Ishikawa (cell line): ENCODE results near the gene CHRNA5.

ENCODE experiments used
- CEBPB ChIP-seq: IDR thresholded peaks from 2 replicates; pipeline ENCODE4 v1.6.1; 2012
- EGR1 ChIP-seq: IDR thresholded peaks from 2 replicates; pipeline ENCODE4 v1.6.1; 2012
- EP300 ChIP-seq: IDR thresholded peaks from 2 replicates; pipeline ENCODE4 v1.6.1; 2012; ENCODE audit warnings: borderline replicate concordance
- NFIC ChIP-seq: IDR thresholded peaks from 2 replicates; pipeline ENCODE4 v1.6.1; 2012
- RAD21 ChIP-seq: IDR thresholded peaks from 2 replicates; pipeline ENCODE4 v1.6.1; 2012; ENCODE audit warnings: low read depth
- TAF1 ChIP-seq: IDR thresholded peaks from 2 replicates; pipeline ENCODE4 v1.6.1; 2012; ENCODE audit warnings: low read depth, mild to moderate bottlenecking
- TCF12 ChIP-seq: IDR thresholded peaks from 2 replicates; pipeline ENCODE4 v1.6.1; 2012; ENCODE audit warnings: low read depth
- YY1 ChIP-seq: IDR thresholded peaks from 2 replicates; pipeline ENCODE4 v1.6.1; 2012; ENCODE audit warnings: low read depth
- ZBTB7A ChIP-seq: IDR thresholded peaks from 2 replicates; pipeline ENCODE4 v1.6.1; 2012; ENCODE audit warnings: low read depth

DNA sequence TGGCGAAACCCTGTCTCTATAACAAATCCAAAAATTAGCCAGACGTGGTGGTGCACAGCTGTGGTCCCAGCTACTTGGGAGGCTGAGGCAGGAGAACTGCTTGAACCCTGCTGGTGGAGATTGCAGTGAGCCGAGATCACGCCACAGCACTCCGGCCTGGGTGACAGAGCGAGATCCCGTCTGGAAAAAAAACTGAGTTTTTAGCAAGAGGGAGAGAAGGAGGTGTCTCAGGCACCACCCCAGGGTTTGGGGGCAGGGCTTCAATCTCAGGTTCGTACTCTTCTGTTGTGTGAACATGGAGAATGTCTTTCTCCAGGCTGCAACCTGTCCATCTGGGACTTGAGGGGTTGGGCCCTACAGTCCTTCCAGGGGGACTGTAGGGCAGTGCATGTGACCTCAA lies 52.7 kb downstream of the CHRNA5 start:
- TF ChIP-seq YY1: no peak
- no peak for TF ChIP-seq EP300
- TF ChIP-seq TCF12: no peak
- TF ChIP-seq NFIC: no peak
- TF ChIP-seq CEBPB: no peak
- no peak for TF ChIP-seq TAF1
- TF ChIP-seq ZBTB7A: no peak
- no peak for TF ChIP-seq RAD21
- no peak for TF ChIP-seq EGR1
